HG03175 (cell line): ENCODE measurements around the gene PTCD2.

ENCODE experiments used
- ATAC-seq: cut with Tn5 transposase; IDR thresholded peaks from one replicate; pipeline ENCODE4 v1.9.1; 2021; ENCODE audit warnings: mild to moderate bottlenecking, moderate library complexity; ENCODE audit not compliant: unreplicated experiment

PTCD2 gene

GRCh38 chr5:72338689-72339209 is 18.6 kb downstream of the PTCD2 start:
- ATAC-seq = no peak

- ATAC-seq = no peak
Observed at GRCh38 chr5:72346398-72346797, 26.2 kb downstream of the PTCD2 start.

- no peak for ATAC-seq
Observed at GRCh38 chr5:72347801-72348308, 27.7 kb downstream of the PTCD2 start.

GRCh38 chr5:72351376-72351775 is 31.2 kb downstream of the PTCD2 start:
- no peak for ATAC-seq

GRCh38 chr5:72352616-72353015 is 32.4 kb downstream of the PTCD2 start:
- ATAC-seq = no peak

- ATAC-seq = no peak
Observed at GRCh38 chr5:72353046-72353445, 32.9 kb downstream of the PTCD2 start.

- no peak for ATAC-seq
Observed at GRCh38 chr5:72355706-72356299, 35.6 kb downstream of the PTCD2 start.

- ATAC-seq = no peak
Observed at GRCh38 chr5:72356361-72356760, 36.2 kb downstream of the PTCD2 start.

- ATAC-seq = no peak
Observed at GRCh38 chr5:72358925-72359324, 38.8 kb downstream of the PTCD2 start.

GRCh38 chr5:72359886-72360285 is 39.7 kb downstream of the PTCD2 start:
- ATAC-seq = no peak

- no peak for ATAC-seq
Observed at GRCh38 chr5:72363166-72363802, 43.1 kb downstream of the PTCD2 start.

GRCh38 chr5:72364171-72364570 is 44.0 kb downstream of the PTCD2 start:
- no peak for ATAC-seq

- no peak for ATAC-seq
Observed at GRCh38 chr5:72364951-72365350, 44.8 kb downstream of the PTCD2 start.

- ATAC-seq = peak; percentile 92
Observed at GRCh38 chr5:72366324-72366976, 46.3 kb downstream of the PTCD2 start.

- ATAC-seq = no peak
Observed at GRCh38 chr5:72368271-72368670, 48.1 kb downstream of the PTCD2 start.

- no peak for ATAC-seq
Observed at GRCh38 chr5:72369301-72369700, 49.1 kb downstream of the PTCD2 start.

- no peak for ATAC-seq
Observed at GRCh38 chr5:72369711-72370110, 49.5 kb downstream of the PTCD2 start.

- ATAC-seq = no peak
Observed at GRCh38 chr5:72372331-72372730, 52.2 kb downstream of the PTCD2 start.

GRCh38 chr5:72372923-72373322 is 52.8 kb downstream of the PTCD2 start:
- no peak for ATAC-seq

- ATAC-seq = no peak
Observed at GRCh38 chr5:72374844-72375243, 54.7 kb downstream of the PTCD2 start.

GRCh38 chr5:72376381-72376780 is 56.2 kb downstream of the PTCD2 start:
- no peak for ATAC-seq
